T-helper 22 cell (primary cell): ENCODE results near the gene UQCC2.
A peak's percentile ranks its signal among the peaks of the same experiment; 100 is the strongest.

ENCODE experiments used
- DNase-seq: peaks from one replicate; pipeline ENCODE4 v3.0.0-alpha.2; 2020; ENCODE audit warnings: low read depth

Gene UQCC2

DNA sequence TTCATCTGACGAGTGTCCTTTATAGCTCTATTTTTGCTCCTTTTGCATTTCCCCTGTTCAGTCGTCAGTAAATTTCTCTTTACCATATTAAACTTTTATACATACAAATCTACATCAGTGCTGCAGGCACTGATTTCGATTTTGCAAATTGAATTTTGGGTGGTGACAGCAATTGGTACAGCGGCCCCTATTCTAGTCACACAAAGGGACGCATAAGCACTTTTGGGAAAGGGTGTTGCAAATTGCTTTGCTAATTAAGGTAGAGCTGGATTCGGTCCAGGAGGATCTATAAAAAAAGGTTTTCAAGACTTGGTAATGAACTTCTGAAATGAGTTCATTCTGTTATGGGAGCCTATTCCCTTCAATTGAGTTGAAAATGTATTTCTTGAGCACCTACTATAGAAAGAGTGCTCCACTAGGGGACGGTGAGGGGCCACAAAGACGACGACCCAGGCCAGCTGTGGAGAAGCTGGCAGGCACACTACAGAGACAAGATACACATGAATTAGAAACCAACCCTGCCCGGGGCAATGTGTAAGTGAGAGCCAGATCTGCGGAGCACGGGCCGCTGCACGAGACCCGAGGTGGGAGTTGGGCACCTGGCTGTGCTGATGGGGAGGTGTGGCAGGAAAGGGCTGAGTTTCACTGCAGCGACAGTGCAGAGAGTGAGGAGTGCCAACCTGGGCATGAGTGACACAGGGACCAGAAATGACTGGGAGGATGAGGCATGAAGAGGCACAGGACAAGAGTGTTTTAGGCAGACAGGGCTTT is 5.4 kb downstream of the UQCC2 start:
- no peak for DNase-seq

DNA sequence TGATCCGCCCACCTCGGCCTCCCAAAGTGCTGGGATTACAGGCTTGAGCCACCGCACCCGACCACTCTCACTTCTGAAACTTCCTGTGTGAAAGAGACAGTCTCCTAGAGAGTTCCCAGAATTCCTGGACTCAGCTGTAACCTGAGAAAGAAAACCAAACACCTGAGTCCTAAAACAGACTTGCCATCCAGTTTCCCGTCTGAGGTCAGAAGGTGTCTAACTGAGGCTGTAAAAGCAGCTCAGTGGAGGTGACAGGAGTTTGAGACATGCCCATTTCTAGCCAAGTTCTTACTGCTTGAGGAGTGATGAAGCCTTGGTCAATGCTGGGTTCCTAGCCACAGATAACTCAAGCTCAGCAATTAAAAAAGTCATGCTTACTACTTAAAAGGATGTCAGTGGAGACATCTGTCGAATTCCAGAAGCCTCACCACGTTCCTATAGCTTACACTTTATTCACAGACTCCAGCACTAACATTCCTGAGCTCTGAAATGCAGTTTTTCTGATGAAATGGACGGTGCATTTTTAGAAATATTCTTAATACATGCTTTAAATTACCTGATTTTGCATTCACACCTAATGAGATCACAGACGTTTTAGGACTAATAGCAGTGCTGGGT is 6.1 kb downstream of the UQCC2 start:
- no peak for DNase-seq

- DNase-seq, result no peak
Measured at GRCh38 chr6:33704215-33705066, 7.1 kb downstream of the UQCC2 start.

GRCh38 chr6:33702345-33702977 is 9.0 kb downstream of the UQCC2 start:
- DNase-seq, result no peak

DNA sequence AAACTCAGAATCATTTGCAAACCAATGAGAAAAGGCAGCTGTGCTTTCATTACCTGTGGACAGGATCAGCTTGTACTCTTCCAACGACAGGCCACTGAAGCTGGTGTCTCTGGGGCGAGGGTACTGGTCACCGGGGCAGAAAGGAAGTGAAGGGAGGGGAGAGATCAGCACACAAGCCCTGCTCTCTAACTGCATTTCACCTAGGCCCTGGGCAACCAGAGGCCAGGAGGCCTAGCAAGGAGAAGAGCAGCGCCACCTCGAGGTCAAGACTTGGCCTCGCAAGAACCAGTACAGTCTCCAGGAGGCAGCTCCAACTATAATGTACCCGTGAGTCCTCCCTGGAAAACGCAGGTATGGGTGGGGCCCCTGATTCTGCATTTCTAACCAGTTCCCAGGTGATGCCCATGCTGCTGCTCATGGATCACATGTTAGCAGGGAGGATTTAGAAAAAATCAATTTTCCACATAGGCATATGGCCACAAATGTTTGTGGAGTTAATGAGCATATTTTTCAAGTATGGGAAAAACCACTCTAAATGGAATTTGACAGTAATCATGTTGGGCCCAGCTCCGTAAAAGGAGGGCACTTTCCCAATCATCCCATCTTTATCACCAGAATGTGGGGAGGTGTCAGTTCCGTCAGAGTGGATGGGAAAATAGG is 11.0 kb downstream of the UQCC2 start:
- peak; percentile 46 for DNase-seq

GRCh38 chr6:33699739-33700138 is 11.8 kb downstream of the UQCC2 start:
- DNase-seq, result no peak

DNA sequence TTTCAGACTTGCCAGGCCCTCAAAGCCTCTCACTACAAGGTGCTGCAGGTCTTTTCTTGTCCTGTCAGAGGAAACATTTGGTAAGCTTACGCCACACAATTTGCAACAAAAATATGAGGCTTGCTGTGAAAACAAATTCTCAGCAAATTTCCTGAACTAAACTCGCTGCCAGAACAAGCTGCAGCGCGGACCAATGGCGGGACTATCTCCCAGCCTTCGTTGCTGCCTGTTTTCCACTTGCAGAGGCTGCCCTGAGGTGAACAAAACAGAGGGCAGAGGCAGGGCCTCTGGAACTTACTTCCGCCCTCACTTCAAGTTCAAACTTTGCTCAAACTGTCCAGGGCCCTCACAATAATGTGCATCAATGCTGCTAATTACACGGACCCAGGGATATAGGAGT is 12.4 kb downstream of the UQCC2 start:
- DNase-seq, result no peak

- no peak for DNase-seq
Measured at GRCh38 chr6:33698494-33698893, 13.0 kb downstream of the UQCC2 start.

DNA sequence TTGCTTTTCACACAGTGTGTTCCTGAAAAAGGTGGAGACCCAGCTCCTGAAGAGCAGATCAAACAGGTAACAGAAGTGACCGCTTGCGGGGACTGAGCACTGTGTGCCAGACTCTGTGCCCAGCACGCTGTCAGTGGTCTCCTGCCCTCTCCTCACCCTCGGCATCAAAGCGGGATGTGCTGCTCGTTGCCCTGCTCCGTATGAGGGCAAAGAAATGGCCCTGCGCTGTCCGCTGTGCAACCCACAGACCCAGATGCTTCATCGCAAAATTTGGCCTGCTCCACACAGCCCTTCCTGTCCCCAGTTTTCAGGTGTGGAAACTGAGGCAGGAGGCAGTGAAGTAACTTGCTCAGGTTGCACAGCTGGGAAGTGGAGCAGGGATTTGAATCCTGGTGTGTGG is 13.7 kb downstream of the UQCC2 start:
- DNase-seq, result no peak

DNA sequence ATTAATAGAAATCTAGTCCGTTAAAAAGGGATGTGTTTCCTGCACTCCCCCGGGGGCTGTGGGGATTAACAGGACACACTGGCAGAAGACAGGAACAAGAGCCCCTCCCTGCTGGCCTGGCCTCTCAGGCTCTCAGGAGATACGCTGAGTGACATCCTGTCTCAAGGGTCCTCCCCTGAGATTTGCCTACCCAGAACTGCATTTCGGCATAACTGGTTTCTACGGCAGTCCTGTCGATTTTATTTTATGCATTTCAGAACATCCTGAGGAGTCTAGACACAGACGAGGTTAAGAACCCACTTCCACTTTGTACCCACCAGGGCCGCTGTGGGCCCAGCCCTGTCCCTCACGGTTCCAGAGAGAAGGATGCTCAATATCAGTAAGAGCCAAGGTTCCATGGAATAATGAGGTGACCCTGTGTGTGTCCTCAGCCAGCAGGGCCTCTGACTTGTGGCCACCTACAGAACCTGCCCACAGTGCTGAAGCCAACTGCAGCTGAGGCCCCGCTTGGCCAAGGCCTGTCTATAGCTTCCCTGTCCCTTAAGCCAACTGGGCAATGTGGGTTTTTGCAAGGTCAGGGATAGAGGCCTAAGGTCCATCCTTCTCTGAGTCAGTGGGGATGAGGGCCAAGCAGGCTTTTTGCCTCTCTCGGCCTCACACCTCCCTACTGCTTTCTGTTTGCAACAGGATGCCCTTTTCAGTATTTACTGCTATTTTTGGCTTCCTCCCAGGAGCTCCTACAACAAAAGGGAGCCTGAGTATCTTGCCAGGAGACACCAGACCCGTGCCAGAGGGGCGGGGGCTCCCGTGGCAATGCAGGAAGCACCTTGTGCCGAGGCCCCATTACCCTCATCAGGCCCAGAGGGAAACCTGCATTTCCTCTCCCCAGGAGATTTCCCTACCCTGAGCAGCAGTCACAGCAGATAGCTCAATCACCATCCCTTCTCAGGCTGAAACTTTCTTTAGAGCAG is 14.7 kb downstream of the UQCC2 start:
- no peak for DNase-seq

DNA sequence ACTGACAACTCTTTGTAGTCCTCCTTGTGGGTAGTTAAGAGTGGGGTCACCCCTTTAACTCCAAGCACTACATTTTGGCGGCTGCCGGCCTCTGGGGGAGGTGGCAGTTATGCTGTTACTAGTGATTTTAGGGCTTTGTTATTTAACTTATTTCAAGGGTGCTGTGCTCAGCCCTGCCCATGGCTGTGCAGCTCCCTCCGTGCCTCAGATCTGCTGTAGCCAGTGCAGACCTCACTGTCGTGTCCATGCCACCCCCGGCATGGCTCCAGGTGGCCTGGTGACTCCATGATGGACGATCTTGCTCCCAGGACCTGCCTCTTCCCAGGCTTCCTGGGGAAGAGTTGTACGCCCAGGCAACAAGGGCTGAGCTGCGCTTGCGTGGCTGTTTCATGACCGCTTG is 15.4 kb downstream of the UQCC2 start:
- DNase-seq, result no peak

- no peak for DNase-seq
Measured at GRCh38 chr6:33695451-33695887, 16.0 kb downstream of the UQCC2 start.

- no peak for DNase-seq
Measured at GRCh38 chr6:33694977-33695376, 16.5 kb downstream of the UQCC2 start.

- peak; percentile 65 for DNase-seq
Measured at GRCh38 chr6:33694401-33694931, 17.0 kb downstream of the UQCC2 start.

GRCh38 chr6:33693186-33694105 is 18.1 kb downstream of the UQCC2 start:
- no peak for DNase-seq

DNA sequence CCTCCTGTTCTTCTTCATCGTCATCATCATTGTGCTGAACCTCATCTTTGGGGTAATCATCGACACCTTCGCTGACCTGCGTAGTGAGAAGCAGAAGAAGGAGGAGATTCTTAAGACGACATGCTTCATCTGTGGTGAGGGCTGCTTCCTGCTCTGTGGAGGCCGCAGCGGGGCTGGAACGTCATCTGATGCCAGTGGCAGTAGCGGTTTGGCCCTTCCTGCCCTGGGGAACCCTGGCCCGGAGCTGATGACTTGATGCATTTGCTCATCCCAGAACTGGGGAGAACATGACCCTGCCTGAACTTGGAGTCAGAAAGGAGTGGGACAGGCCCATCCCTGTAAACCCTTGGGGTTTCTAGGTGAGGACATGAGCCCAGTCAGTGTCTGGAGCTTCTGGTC is 18.7 kb downstream of the UQCC2 start:
- DNase-seq, result peak; percentile 66

GRCh38 chr6:33692078-33692759 is 19.3 kb downstream of the UQCC2 start:
- no peak for DNase-seq

DNA sequence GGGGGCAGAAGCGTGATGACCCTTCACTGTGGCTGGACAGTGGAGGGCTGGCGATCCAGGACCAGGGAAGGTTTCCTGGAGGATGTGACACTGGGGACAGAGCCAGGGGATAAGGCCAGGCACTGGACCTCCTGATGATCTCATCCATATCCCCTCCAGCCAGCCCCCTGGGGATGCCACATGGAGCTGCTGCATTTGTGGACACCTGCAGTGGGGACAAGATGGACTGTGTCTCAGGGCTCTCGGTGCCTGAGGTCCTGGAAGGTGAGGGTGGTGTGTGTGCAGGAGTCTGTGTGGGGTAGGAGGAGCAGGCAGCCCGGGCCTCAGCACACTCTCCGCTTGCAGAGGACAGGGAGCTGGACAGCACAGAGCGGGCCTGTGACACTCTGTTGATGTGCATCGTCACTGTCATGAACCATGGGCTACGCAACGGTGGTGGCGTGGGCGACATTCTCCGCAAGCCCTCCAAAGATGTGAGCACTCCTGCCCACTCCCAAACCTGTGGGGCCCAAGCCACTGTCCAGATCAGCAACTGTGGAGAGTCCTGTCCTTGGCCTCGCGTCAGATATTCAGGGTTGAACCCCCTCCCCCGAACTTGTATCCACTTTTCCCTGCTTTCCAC is 19.9 kb downstream of the UQCC2 start:
- DNase-seq, result no peak
